BE2C (cell line): ENCODE measurements around the gene COMT.

Source experiments
- DNase-seq: peaks from one replicate; pipeline ENCODE4 v3.0.0-alpha.2; 2020
- H3K27me3 ChIP-seq: fragments of 250-450 bp; sonication (Bioruptor Pico); 2 replicates; pipeline ENCODE4 v1.5.1; 2020; ENCODE audit warnings: mild to moderate bottlenecking
- H3K36me3 ChIP-seq: fragments of 250-450 bp; sonication (Bioruptor Pico); 2 replicates; pipeline ENCODE4 v1.5.1; 2020; ENCODE audit warnings: mild to moderate bottlenecking
- H3K4me1 ChIP-seq: fragments of 250-450 bp; sonication (Bioruptor Pico); 2 replicates; pipeline ENCODE4 v1.5.1; 2020
- H3K4me3 ChIP-seq: 2 replicates; pipeline ENCODE4 v1.5.1; 2011; ENCODE audit warnings: low read depth, low read length
- H3K9me3 ChIP-seq: fragments of 250-450 bp; sonication (Bioruptor Pico); 2 replicates; pipeline ENCODE4 v1.5.1; 2020
- CTCF ChIP-seq: IDR thresholded peaks from 2 replicates; pipeline ENCODE4 v1.5.1; 2012; ENCODE audit warnings: mild to moderate bottlenecking, low read depth, low read length

COMT gene

GRCh38 chr22:19974268-19974861 lies 32.8 kb downstream of the COMT start:
- peaks cover 96% of the 10 kb centered on the region for H3K36me3 ChIP-seq
- H3K27me3 ChIP-seq = no peaks in the 10 kb centered on the region
- no peak; the same call in 1 of the 2 replicates for TF ChIP-seq CTCF
- peak; percentile 94 for DNase-seq
- H3K4me3 ChIP-seq = no peak overlapping the region
- peaks cover 36% of the 10 kb centered on the region for H3K4me1 ChIP-seq
- H3K9me3 ChIP-seq = no peaks in the 10 kb centered on the region

- DNase-seq = peak; percentile 58
- H3K4me3 ChIP-seq = no peak overlapping the region
- H3K36me3 ChIP-seq = peaks cover 96% of the 10 kb centered on the region
These were observed 33.5 kb downstream of the COMT start for GRCh38 chr22:19974935-19975706.

GRCh38 chr22:19975707-19976035 lies 34.1 kb downstream of the COMT start:
- TF ChIP-seq CTCF = no peak
- Histone ChIP-seq H3K27me3 (no peaks in the 10 kb centered on the region), H3K36me3 (peaks cover 97% of the 10 kb centered on the region), H3K4me3 (no peak overlapping the region), H3K4me1 (peaks cover 34% of the 10 kb centered on the region), H3K9me3 (no peaks in the 10 kb centered on the region)
- no peak for DNase-seq

More at GRCh38 chr22:19974935-19975706, 33.5 kb downstream of the COMT start:
- peaks cover 36% of the 10 kb centered on the region for H3K4me1 ChIP-seq
- TF ChIP-seq CTCF = 0 out of 2 replicates have a peak, but pooled peaks have one; percentile 0
- H3K27me3 ChIP-seq = no peaks in the 10 kb centered on the region
- H3K9me3 ChIP-seq = no peaks in the 10 kb centered on the region

GRCh38 chr22:19976671-19977070 lies 35.1 kb downstream of the COMT start:
- DNase-seq = no peak
- Histone ChIP-seq H3K4me3 (no peak overlapping the region), H3K9me3 (no peaks in the 10 kb centered on the region), H3K36me3 (peaks cover 97% of the 10 kb centered on the region), H3K4me1 (peaks cover 24% of the 10 kb centered on the region), H3K27me3 (no peaks in the 10 kb centered on the region)
- TF ChIP-seq CTCF = no peak

- peaks cover 24% of the 10 kb centered on the region for H3K4me1 ChIP-seq
- peaks cover 97% of the 10 kb centered on the region for H3K36me3 ChIP-seq
- no peak for TF ChIP-seq CTCF
- no peak overlapping the region for H3K4me3 ChIP-seq
- no peak for DNase-seq
- H3K9me3 ChIP-seq = no peaks in the 10 kb centered on the region
- no peaks in the 10 kb centered on the region for H3K27me3 ChIP-seq
These were observed 36.0 kb downstream of the COMT start for GRCh38 chr22:19977296-19978243.
